Panc1 (cell line): Measurements from ENCODE around the gene BOD1L2. TPM values are rescaled to one million over a fixed set of nuclear protein-coding genes. Genes with fewer than 3 reads are reported as not detected.

ENCODE experiments used
- ATAC-seq: fragments of 200-7000 bp; cut with Tn5 transposase; 2 replicates; pipeline ENCODE4 v1.9.1; 2020; ENCODE audit warnings: mild to moderate bottlenecking, moderate library complexity
- BruUV-seq: library from RNA; stranded (reverse); fragments of 400-500 nt; replicated peaks from 2 replicates; lab custom pipeline; 2021; lab: Mats Ljungman, UMichigan
- CTCF ChIA-PET: fragments of 300-600 bp; sonication (Branson Sonifier 250); formaldehyde crosslinking; loops from one replicate; lab custom pipeline; 2022; ENCODE audit warnings: antibody characterized with exemption; lab: Charles Lee
- POLR2A ChIA-PET: fragments of 300-600 bp; sonication (Branson Sonifier 250); formaldehyde crosslinking; loops from one replicate; lab custom pipeline; 2022; ENCODE audit warnings: antibody characterized with exemption; lab: Charles Lee
- DNase-seq: peaks from one replicate; pipeline ENCODE4 v3.0.0-alpha.2; 2010; ENCODE audit warnings: low read depth, low spot score
- H3K27ac ChIP-seq: 2 replicates; pipeline ENCODE4 v1.5.1; 2011; ENCODE audit warnings: mild to moderate bottlenecking, low read length, inconsistent platforms
- H3K27me3 ChIP-seq: fragments of 200-500 bp; sonication (Bioruptor generic); 2 replicates; pipeline ENCODE4 v1.6.0; 2014; ENCODE audit warnings: low read length, inconsistent platforms; ENCODE audit not compliant: control insufficient read depth, insufficient read depth
- H3K36me3 ChIP-seq: fragments of 200-500 bp; sonication (Bioruptor generic); 2 replicates; pipeline ENCODE4 v1.5.1; 2014; ENCODE audit warnings: inconsistent platforms, mild to moderate bottlenecking, low read length, moderate library complexity; ENCODE audit not compliant: control insufficient read depth, insufficient read depth
- H3K4me1 ChIP-seq: 2 replicates; pipeline ENCODE4 v1.5.1; 2011; ENCODE audit warnings: inconsistent platforms, mild to moderate bottlenecking, low read length, moderate library complexity; ENCODE audit not compliant: control insufficient read depth, insufficient read depth
- H3K4me3 ChIP-seq, 2 experiments: 2 replicates each; pipeline ENCODE4 v1.5.1; 2011 to 2012; ENCODE audit warnings: low read depth in 2 of 2, low read length in 2 of 2, mild to moderate bottlenecking in 2 of 2, inconsistent platforms in 1 of 2, moderate library complexity in 1 of 2
- H3K9me3 ChIP-seq: fragments of 200-500 bp; sonication (Bioruptor generic); 2 replicates; pipeline ENCODE4 v1.5.1; 2014; ENCODE audit warnings: low read depth, mild to moderate bottlenecking, inconsistent platforms, low read length, moderate library complexity; ENCODE audit not compliant: control insufficient read depth, insufficient read depth
- POLR2AphosphoS5 ChIP-seq: IDR thresholded peaks from 2 replicates; pipeline ENCODE4 v1.6.1; 2012; ENCODE audit warnings: mild to moderate bottlenecking, low read depth, low read length, moderate library complexity
- SIN3A ChIP-seq: IDR thresholded peaks from 2 replicates; pipeline ENCODE4 v1.6.1; 2012; ENCODE audit warnings: low read depth, mild to moderate bottlenecking, low read length, moderate library complexity, borderline replicate concordance; ENCODE audit not compliant: insufficient read depth
- TCF7L2 ChIP-seq: IDR thresholded peaks from 2 replicates; pipeline ENCODE4 v1.6.1; 2011; ENCODE audit warnings: mild to moderate bottlenecking, low read depth, low read length, inconsistent platforms
- in situ Hi-C: cut with HindIII; loops from 2 replicates; pipeline ENCODE4 v1.10.0; 2016; ENCODE audit warnings: low sequenced_read_pairs, low pct_unique_long_range_greater_than_20kb
- intact Hi-C: fragments of 100-400 bp; cut with micrococcal nuclease; formaldehyde crosslinking; loops from one replicate; pipeline ENCODE4 v1.10.0; 2022; ENCODE audit not compliant: unreplicated experiment
- total RNA-seq: library from RNA; stranded (reverse); gene quantifications from one replicate; pipeline ENCODE4 v1.2.1, GENCODE V29; 2021; ENCODE audit not compliant: unreplicated experiment
- TF ChIP-seq, protein P1 (sequence below), 2 experiments: IDR thresholded peaks; 2 replicates each; pipeline ENCODE4 v1.6.1; 2011 to 2012; ENCODE audit warnings: low read depth in 2 of 2, control low read depth in 1 of 2, low read length in 1 of 2, mild to moderate bottlenecking in 1 of 2, moderate library complexity in 1 of 2; ENCODE audit not compliant: insufficient read depth in 1 of 2
- TF ChIP-seq, protein P2 (sequence below): fragments of 450-650 bp; IDR thresholded peaks from 2 replicates; pipeline ENCODE4 v1.5.1; 2017; ENCODE audit warnings: mild to moderate bottlenecking

BOD1L2 gene
- total RNA-seq, 1 experiment from 2014 or later: not detected

DNA sequence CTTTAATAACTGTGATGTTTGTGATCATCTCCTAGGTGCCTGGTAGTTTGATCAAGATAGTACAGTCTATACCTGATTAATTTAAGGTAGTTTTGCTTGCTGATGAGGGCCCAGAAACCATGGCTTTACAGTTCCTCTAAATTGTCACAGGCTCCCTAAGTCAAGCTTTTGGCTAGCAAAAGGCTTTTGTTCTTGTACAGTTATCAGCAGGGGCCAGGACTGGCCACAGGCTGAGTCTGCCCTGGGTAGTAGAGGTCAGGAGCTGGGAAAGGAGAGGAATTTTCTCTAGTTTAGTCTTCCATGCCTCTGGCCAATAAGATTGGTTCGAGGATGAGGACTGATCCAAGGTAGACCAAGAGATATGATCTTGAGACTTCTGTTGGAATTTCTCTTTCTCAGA, 3.6 kb upstream of the BOD1L2 start:
- intact Hi-C loops: no loop called here
- TF ChIP-seq, protein P1, sequence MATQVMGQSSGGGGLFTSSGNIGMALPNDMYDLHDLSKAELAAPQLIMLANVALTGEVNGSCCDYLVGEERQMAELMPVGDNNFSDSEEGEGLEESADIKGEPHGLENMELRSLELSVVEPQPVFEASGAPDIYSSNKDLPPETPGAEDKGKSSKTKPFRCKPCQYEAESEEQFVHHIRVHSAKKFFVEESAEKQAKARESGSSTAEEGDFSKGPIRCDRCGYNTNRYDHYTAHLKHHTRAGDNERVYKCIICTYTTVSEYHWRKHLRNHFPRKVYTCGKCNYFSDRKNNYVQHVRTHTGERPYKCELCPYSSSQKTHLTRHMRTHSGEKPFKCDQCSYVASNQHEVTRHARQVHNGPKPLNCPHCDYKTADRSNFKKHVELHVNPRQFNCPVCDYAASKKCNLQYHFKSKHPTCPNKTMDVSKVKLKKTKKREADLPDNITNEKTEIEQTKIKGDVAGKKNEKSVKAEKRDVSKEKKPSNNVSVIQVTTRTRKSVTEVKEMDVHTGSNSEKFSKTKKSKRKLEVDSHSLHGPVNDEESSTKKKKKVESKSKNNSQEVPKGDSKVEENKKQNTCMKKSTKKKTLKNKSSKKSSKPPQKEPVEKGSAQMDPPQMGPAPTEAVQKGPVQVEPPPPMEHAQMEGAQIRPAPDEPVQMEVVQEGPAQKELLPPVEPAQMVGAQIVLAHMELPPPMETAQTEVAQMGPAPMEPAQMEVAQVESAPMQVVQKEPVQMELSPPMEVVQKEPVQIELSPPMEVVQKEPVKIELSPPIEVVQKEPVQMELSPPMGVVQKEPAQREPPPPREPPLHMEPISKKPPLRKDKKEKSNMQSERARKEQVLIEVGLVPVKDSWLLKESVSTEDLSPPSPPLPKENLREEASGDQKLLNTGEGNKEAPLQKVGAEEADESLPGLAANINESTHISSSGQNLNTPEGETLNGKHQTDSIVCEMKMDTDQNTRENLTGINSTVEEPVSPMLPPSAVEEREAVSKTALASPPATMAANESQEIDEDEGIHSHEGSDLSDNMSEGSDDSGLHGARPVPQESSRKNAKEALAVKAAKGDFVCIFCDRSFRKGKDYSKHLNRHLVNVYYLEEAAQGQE (IDR thresholded peaks at IDR 0.05; ENCODE audit: insufficient read depth in 1 of 2, low read depth in 2 of 2, low read length in 1 of 2): no peak
- TF ChIP-seq, protein P2, sequence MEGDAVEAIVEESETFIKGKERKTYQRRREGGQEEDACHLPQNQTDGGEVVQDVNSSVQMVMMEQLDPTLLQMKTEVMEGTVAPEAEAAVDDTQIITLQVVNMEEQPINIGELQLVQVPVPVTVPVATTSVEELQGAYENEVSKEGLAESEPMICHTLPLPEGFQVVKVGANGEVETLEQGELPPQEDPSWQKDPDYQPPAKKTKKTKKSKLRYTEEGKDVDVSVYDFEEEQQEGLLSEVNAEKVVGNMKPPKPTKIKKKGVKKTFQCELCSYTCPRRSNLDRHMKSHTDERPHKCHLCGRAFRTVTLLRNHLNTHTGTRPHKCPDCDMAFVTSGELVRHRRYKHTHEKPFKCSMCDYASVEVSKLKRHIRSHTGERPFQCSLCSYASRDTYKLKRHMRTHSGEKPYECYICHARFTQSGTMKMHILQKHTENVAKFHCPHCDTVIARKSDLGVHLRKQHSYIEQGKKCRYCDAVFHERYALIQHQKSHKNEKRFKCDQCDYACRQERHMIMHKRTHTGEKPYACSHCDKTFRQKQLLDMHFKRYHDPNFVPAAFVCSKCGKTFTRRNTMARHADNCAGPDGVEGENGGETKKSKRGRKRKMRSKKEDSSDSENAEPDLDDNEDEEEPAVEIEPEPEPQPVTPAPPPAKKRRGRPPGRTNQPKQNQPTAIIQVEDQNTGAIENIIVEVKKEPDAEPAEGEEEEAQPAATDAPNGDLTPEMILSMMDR: no peak
- no peak for TF ChIP-seq TCF7L2
- TF ChIP-seq SIN3A: no peak
- no peak for TF ChIP-seq POLR2AphosphoS5
- no peaks in the 10 kb centered on the region for H3K4me1 ChIP-seq
- ATAC-seq: no peak
- H3K4me3 ChIP-seq: no peak overlapping the region
- ChIA-PET CTCF (no interaction called here), POLR2A (no interaction called here)
- no peak for DNase-seq
- no peak overlapping the region for H3K27ac ChIP-seq
- no TSS peak for BruUV-seq
- no peaks in the 10 kb centered on the region for H3K27me3 ChIP-seq
- no peaks in the 10 kb centered on the region for H3K36me3 ChIP-seq
- in situ Hi-C loops: no loop called here
- H3K9me3 ChIP-seq: no peaks in the 10 kb centered on the region

DNA sequence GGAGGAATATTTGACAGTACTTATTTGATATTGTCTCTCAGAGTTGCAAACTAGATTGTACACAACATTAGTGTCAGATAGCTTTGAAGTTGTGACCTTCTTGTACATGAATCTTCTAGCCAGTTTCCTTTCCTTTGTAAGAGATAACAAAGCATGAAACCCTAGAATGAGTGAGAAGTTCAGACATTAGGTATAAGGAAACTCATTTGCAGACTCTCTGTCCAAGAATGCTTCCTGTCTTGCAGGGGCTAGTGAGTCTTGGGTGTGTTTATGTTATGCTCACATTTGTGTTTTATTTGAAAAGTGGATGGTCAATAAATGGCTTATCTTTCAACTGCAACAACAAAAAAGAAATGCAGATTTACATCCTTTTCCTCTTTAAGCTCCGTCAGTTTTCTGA, 1.4 kb downstream of the BOD1L2 start:
- no peak overlapping the region for H3K27ac ChIP-seq
- H3K27me3 ChIP-seq: no peaks in the 10 kb centered on the region
- no peaks in the 10 kb centered on the region for H3K9me3 ChIP-seq
- DNase-seq (no peak), ATAC-seq (no peak)
- no peaks in the 10 kb centered on the region for H3K4me1 ChIP-seq
- TF ChIP-seq POLR2AphosphoS5: no peak
- TF ChIP-seq, protein P2: no peak
- TF ChIP-seq, protein P1 (IDR thresholded peaks at IDR 0.05; ENCODE audit: insufficient read depth in 1 of 2, low read depth in 2 of 2, low read length in 1 of 2): no peak
- no peak for TF ChIP-seq SIN3A
- TF ChIP-seq TCF7L2: no peak
- intact Hi-C loops: no loop called here
- ChIA-PET POLR2A (no interaction called here), CTCF (no interaction called here)
- in situ Hi-C loops: no loop called here
- no peaks in the 10 kb centered on the region for H3K36me3 ChIP-seq
- BruUV-seq: no TSS peak
- H3K4me3 ChIP-seq: no peak overlapping the region
